Right lobe of liver (tissue), 6 donors: ENCODE results near the gene ZNF787. TPM values are rescaled to one million over a fixed set of nuclear protein-coding genes. Genes with fewer than 3 reads are reported as not detected.
A peak's percentile ranks its signal among the peaks of the same experiment; 100 is the strongest.

Source experiments
- ATAC-seq, 4 donors: fragments of 200-7000 bp; cut with Tn5 transposase; one replicate each; pipeline ENCODE4 v1.9.1; 2020; ENCODE audit warnings: mild to moderate bottlenecking in 4 of 4, moderate library complexity in 4 of 4
- DNase-seq, 3 donors: peaks; one replicate each; pipeline ENCODE4 v3.0.0-alpha.2; 2020
- H3K27ac ChIP-seq, 3 donors: fragments of 200-600 bp; one replicate each; pipeline ENCODE4 v1.8.0; 2022
- H3K27me3 ChIP-seq, 2 donors: fragments of 200-600 bp; one replicate each; pipeline ENCODE4 v1.8.0; 2022
- H3K36me3 ChIP-seq, 4 donors: fragments of 200-600 bp; sonication (generic) in 1 of 4; one replicate each; pipeline versions ENCODE4 v1.5.1 to v1.8.0; 2017 to 2022; ENCODE audit warnings: control low read depth in 1 of 4
- H3K4me1 ChIP-seq, 4 donors: fragments of 200-600 bp; sonication (generic) in 1 of 4; one replicate each; pipeline versions ENCODE4 v1.5.1 to v1.8.0; 2017 to 2022; ENCODE audit warnings: control low read depth in 1 of 4
- H3K4me3 ChIP-seq, 3 donors: fragments of 200-600 bp; one replicate each; pipeline ENCODE4 v1.8.0; 2022
- H3K9me3 ChIP-seq, 4 donors: fragments of 200-600 bp; sonication (generic) in 1 of 4; one replicate each; pipeline versions ENCODE4 v1.5.1 to v1.8.0; 2017 to 2022; ENCODE audit warnings: control low read depth in 1 of 4
- POLR2A ChIP-seq: fragments of 450-650 bp; IDR thresholded peaks from one replicate; pipeline ENCODE4 v1.6.1; 2017; ENCODE audit warnings: antibody characterized with exemption, mild to moderate bottlenecking
- WGBS: methylation state at CpG from one replicate; pipeline ENCODE4 v1.1.6; 2018; ENCODE audit warnings: low coverage, low lambda C conversion rate; ENCODE audit not compliant: insufficient coverage; ENCODE audit errors: missing lambda C conversion rate; 5-methylcytosine and 5-hydroxymethylcytosine counted together
- intact Hi-C, 2 donors: fragments of 100-400 bp; cut with DNase I; formaldehyde crosslinking; loops; one replicate each; pipeline versions ENCODE4 v1.11.2 to v1.14.1; 2022
- total RNA-seq, 6 experiments: library from RNA; depleted of rRNA in 2 of 6; stranded (reverse); fragments of >200 nt in 2 of 6; fragmentation: NEBNext Ultra II Directional in 3 of 6; extraction: Animal tissue kit (Norgen Biotek cat#: 25700) in 3 of 6; gene quantifications; one replicate each; pipeline versions ENCODE4 v1.1.0 to v1.2.4, GENCODE V29; 2016 to 2023
- TF ChIP-seq, protein P1 (sequence below), 4 donors: fragments of 200-600 bp in 3 of 4; fragments of 450-650 bp in 1 of 4; IDR thresholded peaks; one replicate each; pipeline versions ENCODE4 v1.5.1 to v1.8.0; 2016 to 2022; ENCODE audit warnings: antibody characterized with exemption in 4 of 4, mild to moderate bottlenecking in 2 of 4
- donor health status: DM: no; HTN: yes; CAD: no.
- donor health status: DM: no; HTN: no; CAD: no.
- donor health status: DM: no; HTN: no; CAD: no.
- donor health status: DM: no; HTN: yes; CAD: no.
- donor health status: DM: no; HTN: yes; CAD: no.

ZNF787 gene
- total RNA-seq, 6 experiments from 2014 or later, result 15.8 to 26.0 (median 22.5) TPM

DNA sequence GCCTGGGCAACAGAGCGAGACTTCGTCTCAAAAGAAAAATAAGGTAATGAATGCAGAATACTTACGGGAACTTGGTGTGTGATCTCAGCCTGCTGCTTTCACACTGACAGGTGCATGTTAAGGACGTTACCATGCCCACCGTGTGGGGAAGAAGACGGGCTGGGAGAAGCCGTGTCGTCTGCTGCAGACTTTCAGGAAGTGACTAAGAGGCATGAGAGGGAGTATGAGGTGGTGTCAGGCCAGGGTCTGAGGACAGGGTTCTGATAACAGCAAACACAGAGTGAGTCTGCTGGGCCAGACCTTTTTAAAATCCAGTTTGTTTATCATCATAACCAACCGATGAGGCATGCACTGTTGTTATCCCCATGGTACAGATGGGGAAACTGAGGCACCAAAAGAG, 41.2 kb upstream of the ZNF787 start:
- 58% methylated on average over 6 of the region's 9 CpGs for WGBS
- intact Hi-C loops, result loop anchor here in 1 of 2 donors (10.0 kb wide), 2 partner anchors 57 to 73 kb away; no protein-coding TSS in a partner anchor

DNA sequence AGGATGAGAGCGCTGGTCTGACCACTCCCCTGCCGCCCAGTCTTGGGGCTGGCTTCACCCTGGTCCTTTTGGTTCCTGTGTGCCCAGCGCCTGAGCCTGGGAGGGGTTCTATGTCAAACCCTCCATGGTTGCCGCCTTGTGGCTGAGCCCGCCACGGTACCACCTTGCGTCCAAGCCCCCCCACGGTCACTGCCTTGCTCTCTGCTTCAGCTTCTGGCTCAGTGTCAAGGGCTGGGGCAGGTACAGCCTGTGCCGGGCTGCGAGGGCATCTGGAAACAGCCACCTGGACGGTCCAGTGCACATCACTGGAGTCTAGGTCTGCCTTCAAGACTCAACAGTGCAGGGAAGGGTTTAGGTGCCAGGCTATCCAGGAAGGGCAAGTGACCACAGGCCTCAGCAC, 40.4 kb upstream of the ZNF787 start:
- H3K9me3 ChIP-seq, result no peaks in the 10 kb centered on the region
- no peak overlapping the region for H3K27ac ChIP-seq
- ATAC-seq (peak in 2 of 4 donors; percentile 8), DNase-seq (no peak)
- peaks cover 0 to 13% (median 2%) of the 10 kb centered on the region in 4 donors for H3K36me3 ChIP-seq
- intact Hi-C loops, result loop anchor here in 1 of 2 donors (10.0 kb wide), 2 partner anchors 57 to 73 kb away; no protein-coding TSS in a partner anchor
- H3K4me1 ChIP-seq, result no peaks in the 10 kb centered on the region
- no peaks in the 10 kb centered on the region for H3K27me3 ChIP-seq
- no CpG with 5 or more reads among the region's 11 CpGs for WGBS
- TF ChIP-seq POLR2A, result no peak
- TF ChIP-seq, protein P1, sequence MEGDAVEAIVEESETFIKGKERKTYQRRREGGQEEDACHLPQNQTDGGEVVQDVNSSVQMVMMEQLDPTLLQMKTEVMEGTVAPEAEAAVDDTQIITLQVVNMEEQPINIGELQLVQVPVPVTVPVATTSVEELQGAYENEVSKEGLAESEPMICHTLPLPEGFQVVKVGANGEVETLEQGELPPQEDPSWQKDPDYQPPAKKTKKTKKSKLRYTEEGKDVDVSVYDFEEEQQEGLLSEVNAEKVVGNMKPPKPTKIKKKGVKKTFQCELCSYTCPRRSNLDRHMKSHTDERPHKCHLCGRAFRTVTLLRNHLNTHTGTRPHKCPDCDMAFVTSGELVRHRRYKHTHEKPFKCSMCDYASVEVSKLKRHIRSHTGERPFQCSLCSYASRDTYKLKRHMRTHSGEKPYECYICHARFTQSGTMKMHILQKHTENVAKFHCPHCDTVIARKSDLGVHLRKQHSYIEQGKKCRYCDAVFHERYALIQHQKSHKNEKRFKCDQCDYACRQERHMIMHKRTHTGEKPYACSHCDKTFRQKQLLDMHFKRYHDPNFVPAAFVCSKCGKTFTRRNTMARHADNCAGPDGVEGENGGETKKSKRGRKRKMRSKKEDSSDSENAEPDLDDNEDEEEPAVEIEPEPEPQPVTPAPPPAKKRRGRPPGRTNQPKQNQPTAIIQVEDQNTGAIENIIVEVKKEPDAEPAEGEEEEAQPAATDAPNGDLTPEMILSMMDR (IDR thresholded peaks at IDR 0.05), result no peak
- H3K4me3 ChIP-seq, result no peak overlapping the region

More for the DNA sequence above, 41.2 kb upstream of the ZNF787 start:
- no peaks in the 10 kb centered on the region for H3K27me3 ChIP-seq
- H3K27ac ChIP-seq, result no peak overlapping the region
- DNase-seq (no peak), ATAC-seq (peak in 1 of 4 donors; percentile 14)
- H3K4me3 ChIP-seq, result no peak overlapping the region
- no peaks in the 10 kb centered on the region for H3K9me3 ChIP-seq
- H3K4me1 ChIP-seq, result no peaks in the 10 kb centered on the region
- H3K36me3 ChIP-seq, result peaks cover 0 to 13% (median 2%) of the 10 kb centered on the region in 4 donors
- TF ChIP-seq, protein P1 (IDR thresholded peaks at IDR 0.05), result no peak
- no peak for TF ChIP-seq POLR2A

DNA sequence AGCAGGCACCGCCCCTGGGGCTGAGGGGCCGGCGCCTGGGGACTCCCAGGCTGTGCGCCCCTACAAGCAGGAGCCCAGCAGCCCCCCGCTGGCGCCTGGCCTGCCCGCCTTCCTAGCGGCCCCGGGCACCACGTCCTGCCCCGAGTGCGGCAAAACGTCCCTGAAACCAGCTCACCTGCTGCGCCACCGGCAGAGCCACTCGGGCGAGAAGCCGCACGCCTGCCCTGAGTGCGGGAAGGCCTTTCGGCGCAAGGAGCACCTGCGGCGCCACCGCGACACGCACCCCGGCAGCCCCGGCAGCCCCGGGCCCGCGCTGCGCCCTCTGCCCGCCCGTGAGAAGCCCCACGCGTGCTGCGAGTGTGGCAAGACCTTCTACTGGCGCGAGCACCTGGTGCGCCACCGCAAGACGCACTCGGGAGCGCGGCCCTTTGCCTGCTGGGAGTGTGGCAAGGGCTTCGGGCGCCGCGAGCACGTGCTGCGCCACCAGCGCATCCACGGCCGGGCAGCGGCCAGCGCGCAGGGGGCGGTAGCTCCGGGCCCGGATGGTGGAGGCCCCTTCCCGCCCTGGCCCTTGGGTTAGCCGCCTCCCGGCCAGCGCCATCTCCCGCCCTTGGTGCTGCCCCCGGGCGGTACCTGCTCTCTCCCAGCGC, 38.7 kb upstream of the ZNF787 start:
- Histone ChIP-seq H3K27ac (no peak overlapping the region), H3K36me3 (peaks cover 0 to 25% (median 8%) of the 10 kb centered on the region in 4 donors), H3K4me1 (no peaks in the 10 kb centered on the region), H3K4me3 (no peak overlapping the region), H3K9me3 (no peaks in the 10 kb centered on the region), H3K27me3 (no peaks in the 10 kb centered on the region)
- DNase-seq (no peak), ATAC-seq (no peak)
- 68% methylated on average over 6 of the region's 69 CpGs for WGBS
- intact Hi-C loops, result loop anchor here in 1 of 2 donors (10.0 kb wide), 2 partner anchors 55 to 75 kb away; no protein-coding TSS in a partner anchor
- TF ChIP-seq, protein P1 (IDR thresholded peaks at IDR 0.05), result no peak
- TF ChIP-seq POLR2A, result no peak

DNA sequence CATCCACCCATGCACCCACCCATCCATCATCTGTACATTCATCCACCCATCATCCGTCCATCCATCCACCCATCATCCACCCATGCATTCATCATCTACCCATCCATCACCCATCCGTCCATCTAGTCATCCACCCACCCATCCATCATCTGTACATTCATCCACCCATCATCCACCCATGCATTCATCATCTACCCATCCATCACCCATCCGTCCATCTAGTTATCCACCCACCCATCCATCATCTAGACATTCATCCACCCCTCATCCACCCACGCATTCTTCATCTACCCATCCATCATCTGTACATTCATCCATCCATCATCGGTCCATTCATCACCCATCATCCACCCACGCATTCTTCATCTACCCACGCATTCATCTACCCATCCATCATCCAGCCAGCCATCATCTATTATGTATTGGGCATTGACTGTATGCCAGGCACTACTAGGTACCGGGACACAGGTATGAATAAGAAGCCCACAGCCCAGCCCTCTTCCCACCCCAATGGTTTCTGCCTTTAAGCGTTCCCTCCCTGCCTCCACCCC, 38.0 kb upstream of the ZNF787 start:
- H3K27me3 ChIP-seq, result no peaks in the 10 kb centered on the region
- DNase-seq (no peak), ATAC-seq (no peak)
- H3K9me3 ChIP-seq, result no peaks in the 10 kb centered on the region
- H3K36me3 ChIP-seq, result peaks cover 0 to 28% (median 8%) of the 10 kb centered on the region in 4 donors
- no peak overlapping the region for H3K27ac ChIP-seq
- H3K4me1 ChIP-seq, result no peaks in the 10 kb centered on the region
- TF ChIP-seq, protein P1 (IDR thresholded peaks at IDR 0.05), result no peak
- TF ChIP-seq POLR2A, result no peak
- 95% methylated on average over 9 of the region's 9 CpGs for WGBS
- no peak overlapping the region for H3K4me3 ChIP-seq
- intact Hi-C loops, result no loop called here
